Uterus (tissue), 2 donors: Measurements from ENCODE around the gene COA5.

Source experiments
- POLR2A ChIP-seq, 2 donors: fragments of 450-650 bp; IDR thresholded peaks; one replicate each; pipeline ENCODE4 v1.6.1; 2016; ENCODE audit warnings: antibody characterized with exemption in 2 of 2, mild to moderate bottlenecking in 1 of 2, moderate library complexity in 1 of 2
- TF ChIP-seq, protein P1 (sequence below), 4 experiments: fragments of 200-600 bp in 2 of 4; fragments of 450-650 bp in 2 of 4; sonication (generic) in 2 of 4; IDR thresholded peaks; one replicate each; pipeline ENCODE4 v1.5.1; 2016 to 2019; ENCODE audit warnings: antibody characterized with exemption in 4 of 4, mild to moderate bottlenecking in 2 of 4, moderate library complexity in 1 of 4

DNA sequence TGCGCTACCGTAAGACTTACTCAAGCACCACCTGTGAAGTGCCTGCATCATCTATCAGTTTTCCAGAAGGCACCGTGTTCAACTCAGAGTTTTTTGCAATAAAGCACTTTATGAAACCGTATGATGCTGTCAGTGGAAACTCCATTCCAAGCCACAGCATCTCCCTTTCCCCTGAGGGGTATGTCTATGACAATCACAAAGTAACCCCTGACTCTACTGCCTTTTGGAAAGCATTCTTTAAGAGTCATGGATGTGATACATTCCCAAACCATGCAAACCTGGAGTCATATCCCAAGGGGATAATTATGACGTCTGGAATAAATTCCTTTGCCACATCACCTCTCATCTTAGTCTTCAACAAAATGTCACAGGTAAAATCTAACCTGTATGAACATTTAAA lies 39.3 kb upstream of the COA5 start:
- TF ChIP-seq, protein P1, sequence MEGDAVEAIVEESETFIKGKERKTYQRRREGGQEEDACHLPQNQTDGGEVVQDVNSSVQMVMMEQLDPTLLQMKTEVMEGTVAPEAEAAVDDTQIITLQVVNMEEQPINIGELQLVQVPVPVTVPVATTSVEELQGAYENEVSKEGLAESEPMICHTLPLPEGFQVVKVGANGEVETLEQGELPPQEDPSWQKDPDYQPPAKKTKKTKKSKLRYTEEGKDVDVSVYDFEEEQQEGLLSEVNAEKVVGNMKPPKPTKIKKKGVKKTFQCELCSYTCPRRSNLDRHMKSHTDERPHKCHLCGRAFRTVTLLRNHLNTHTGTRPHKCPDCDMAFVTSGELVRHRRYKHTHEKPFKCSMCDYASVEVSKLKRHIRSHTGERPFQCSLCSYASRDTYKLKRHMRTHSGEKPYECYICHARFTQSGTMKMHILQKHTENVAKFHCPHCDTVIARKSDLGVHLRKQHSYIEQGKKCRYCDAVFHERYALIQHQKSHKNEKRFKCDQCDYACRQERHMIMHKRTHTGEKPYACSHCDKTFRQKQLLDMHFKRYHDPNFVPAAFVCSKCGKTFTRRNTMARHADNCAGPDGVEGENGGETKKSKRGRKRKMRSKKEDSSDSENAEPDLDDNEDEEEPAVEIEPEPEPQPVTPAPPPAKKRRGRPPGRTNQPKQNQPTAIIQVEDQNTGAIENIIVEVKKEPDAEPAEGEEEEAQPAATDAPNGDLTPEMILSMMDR (IDR thresholded peaks at IDR 0.05), result no peak
- TF ChIP-seq POLR2A (IDR thresholded peaks at IDR 0.05), result no peak
